ENCODE data around the gene KCNH8.

- TF ChIP-seq CTCF (IDR thresholded peaks at IDR 0.05; ENCODE audit: low read depth, low read length) (no peak), POLR2A (IDR thresholded peaks at IDR 0.05; ENCODE audit: extremely low read depth, insufficient read length) (no peak)
Observed at GRCh38 chr3:19446138-19446537, 297.8 kb downstream of the KCNH8 start.
